Pons (tissue), 1 donor: Measurements from ENCODE around the gene CNOT1.
"Not testable (repeated sequence)": the region's sequence is repeated elsewhere in the genome, so short reads cannot be mapped to it uniquely, and the experiment has no call there.

ENCODE experiments used
- DNase-seq: peaks from one replicate; pipeline ENCODE4 v3.0.0-alpha.2; 2016; ENCODE audit warnings: low spot score

CNOT1 gene

DNA sequence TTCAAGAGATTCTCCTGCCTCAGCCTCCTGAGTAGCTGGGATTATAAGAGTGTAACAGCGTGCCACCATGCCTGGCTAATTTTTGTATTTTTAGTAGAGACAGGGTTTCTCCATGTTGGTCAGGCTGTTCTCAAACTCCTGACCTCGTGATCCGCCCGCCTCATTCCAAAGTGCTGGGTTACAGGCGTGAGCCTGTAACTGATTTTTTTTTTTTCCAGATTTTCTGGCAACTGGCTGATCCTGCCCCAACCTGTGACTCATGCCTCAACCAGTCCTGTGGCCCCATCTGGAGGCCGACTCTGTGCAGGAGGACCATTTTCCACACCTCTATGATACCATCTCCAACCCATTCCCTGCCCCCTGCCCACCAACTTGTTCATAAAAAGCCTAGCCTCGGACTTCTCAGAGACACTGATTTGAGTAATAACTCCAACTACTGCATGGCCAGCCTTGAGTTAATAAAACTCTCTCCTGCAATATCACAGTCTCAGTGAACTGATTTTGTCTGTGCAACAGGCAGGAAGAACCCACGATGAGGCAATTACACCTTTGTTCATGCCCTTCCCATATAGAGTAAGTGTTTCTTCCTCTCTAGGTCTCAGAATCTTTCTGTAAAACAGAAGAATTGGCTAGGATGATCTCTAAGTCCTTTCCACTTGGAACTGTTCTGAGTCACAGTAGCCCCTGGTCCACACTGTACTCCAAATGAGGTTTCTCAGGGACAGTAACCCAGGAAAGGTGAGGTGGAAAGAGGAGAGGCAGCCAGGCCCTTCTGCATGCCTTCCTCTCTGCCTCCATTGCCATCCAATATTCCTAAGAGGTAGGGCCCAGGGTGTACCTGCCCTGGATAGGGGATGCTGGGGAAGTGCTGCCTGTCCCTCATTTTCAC, 8.8 kb upstream of the CNOT1 start:
- DNase-seq = no peak

DNA sequence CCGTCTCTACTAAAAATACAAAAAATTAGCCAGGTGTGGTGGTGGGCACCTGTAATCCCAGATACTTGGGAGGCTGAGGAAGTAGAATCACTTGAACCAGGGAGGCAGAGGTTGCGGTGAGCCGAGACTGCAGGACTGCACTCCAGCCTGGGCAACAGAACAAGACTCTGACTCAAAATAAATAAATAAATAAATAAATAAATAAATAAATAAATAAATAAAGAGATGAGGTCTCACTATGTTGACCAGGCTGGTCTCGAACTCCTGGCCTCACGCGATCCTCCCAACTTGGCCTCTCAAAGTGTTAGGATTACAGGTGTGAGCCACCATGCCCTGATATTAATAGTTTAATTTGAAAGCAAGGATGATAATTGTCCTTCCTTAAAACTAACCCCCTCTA, 7.4 kb upstream of the CNOT1 start:
- DNase-seq = not testable (repeated sequence)

DNA sequence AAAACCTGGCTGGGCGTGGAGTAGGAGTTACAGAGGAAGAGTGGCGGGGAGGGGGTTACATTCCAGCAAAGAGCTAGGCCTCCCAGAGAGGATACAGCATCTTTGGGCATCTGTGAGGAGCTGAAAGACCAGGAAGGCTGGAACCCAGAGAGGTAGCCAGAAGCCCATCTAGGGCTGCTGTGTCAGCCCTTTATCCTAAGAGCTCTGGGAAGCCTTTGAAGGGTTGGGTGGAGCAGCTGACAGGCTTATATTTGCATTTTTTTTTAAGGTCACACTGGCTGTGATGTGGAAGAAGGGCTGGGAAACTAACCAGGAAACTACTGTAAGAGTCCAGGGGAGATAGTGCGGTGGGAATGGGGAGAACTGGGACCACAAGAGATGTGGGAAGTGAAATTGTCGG, 6.8 kb upstream of the CNOT1 start:
- no peak for DNase-seq

DNA sequence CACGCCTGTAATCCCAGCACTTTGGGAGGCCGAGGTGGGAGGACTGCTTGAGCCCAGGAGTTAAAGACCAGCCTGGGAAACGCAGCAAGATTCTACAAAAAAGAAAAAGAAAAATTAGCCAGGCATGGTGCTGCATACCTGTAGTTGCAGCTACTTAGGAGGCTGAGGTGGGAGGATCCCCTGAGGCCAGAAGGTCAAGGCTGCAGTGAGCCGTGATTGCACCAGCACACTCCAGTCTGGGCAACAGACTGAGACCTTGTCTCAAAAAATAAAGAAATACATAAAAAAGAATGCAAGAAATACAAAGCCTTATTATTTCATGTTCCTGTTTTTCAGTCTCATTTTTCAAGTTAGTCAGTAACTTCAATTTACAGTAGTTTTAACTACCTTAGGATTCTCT, 5.9 kb upstream of the CNOT1 start:
- DNase-seq = no peak

DNA sequence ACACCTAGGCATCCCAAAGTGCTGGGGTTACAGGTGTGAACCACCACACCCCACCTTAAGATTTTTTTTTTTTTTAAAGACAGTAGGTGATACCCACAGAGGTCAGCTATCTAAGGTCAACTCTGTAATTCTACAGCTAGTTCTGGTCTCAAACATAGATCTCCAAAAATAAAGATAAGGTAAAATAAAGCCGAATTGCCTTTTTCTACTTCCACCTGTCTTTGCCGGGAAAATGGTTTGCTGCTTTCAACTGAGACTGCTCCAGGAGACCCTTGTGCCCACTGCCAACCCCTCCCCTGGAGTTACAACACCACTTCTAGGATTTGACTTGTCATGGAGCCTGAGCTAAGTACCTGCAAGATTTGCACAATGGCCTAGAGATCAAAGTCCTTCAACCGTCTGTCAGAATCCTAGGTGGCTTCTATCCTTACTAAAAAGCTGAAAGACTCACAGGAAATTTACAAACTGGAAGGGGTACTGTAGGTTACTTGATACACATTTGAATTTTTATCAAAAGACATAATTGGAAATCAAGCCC, 4.7 kb upstream of the CNOT1 start:
- DNase-seq = no peak

DNA sequence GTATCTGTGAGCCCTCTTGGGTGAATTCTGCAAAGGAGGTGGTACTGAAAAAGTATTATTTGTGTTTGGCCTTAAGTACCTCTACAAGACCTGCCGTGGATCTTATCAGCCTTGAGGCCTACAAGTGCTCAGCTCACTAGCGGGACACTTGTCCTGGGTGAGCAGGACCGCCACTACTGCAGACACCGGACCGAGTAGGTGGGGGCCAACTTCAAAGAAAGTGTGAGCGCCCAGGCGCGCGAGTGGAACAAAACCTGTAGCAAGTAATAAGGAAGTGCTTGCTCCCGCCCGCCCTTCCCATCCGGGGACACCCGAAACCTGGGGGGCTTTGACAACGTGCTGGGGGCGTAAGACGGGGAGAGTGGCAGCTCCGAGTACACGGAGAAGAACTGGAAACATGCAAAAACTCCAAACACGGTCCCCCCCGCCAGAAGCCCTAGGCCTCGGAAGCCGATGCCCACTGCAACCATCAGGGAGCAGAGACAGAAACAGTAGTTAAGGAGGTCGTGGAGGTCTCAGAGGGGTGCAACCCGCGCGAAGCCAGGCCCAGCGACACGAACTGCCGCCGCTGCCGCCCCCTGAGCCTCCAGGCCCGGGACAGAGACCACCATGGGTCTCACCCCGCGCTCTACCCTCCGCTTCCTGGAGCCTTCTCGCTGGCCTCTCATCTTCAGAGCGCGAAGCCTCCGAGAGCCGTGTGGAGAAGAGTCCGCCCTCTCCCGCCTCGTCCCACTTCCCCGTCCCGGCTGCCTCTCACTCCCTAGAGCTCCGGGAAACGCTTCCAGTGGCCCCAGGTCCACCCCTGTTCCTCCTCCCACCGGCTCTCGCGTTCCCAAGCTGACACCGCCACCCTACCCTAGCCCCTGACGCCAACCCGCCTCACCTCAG, 537 bp downstream of the CNOT1 start:
- peak; percentile 38 for DNase-seq

DNA sequence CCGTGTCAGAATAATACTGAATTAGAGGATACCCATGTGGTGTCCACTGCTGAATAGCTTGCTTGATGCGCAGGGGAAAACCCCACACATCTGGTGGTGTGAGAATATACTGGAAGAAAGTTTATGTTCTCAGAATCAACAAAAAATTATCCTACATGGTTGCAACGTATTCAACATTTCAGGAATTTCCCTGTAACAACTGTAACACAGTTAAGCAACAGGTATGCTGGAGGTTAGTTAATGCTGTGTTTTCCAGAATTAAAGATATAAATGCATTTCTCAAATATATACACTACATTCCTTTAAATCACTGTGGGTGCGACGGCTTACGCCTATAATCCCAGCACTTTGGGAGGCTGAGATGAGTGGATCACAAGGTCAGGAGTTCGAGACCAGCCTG, 5.4 kb downstream of the CNOT1 start:
- no peak for DNase-seq

DNA sequence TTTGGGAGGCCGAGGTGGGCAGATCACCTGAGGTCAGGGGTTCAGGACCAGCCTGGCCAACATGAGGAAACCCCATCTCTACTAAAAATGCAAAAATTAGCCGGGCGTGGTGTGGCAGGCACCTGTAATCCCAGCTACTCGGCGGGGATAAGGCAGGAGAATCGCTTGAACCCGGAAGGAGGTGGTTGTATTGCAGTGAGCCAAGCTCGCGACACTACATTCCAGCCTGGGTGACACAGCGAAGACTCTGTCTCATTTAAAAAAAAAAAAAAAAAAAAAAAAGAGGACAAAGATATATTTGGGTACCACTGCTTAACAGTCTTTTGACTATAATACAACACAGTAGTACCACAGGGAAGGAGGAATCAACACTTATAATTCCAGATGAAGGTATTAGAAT, 9.2 kb downstream of the CNOT1 start:
- no peak for DNase-seq

DNA sequence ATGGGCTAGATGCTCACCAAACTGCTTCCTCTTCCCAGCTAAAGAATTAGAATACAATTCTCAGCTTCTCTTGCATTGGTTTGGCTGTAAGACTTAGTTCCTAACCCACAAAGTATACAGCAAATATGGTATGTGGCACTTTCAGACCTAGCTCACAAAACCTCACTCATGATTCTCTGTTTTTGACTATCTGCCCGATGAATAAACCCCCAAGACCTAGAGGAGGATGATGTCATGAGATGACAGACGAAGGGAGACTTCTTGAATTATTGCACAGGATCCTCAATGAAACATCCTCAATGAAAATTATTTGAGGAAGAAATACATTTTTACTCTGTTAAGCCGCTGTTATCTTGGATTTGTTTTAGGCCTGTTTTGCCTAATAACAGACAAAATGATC, 14.3 kb downstream of the CNOT1 start:
- DNase-seq = no peak

DNA sequence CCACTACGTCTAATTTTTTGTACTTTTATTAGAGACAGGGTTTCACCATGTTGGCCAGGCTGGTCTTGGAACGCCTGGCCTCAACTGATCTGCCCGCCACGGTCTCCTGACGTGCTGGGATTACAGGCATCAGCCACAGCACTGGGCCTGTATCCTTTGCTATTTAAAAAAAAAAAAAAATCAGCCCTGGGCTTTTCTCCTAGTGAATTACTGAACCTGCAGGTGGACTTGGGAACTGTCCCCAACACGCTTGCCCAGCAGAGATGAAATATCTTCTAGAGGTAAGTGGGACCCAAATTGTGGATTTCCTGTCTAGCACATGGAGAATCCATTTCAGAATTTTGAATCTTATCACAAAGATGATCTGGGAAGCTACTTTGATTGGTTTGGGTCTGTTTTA, 14.8 kb downstream of the CNOT1 start:
- DNase-seq = no peak

DNA sequence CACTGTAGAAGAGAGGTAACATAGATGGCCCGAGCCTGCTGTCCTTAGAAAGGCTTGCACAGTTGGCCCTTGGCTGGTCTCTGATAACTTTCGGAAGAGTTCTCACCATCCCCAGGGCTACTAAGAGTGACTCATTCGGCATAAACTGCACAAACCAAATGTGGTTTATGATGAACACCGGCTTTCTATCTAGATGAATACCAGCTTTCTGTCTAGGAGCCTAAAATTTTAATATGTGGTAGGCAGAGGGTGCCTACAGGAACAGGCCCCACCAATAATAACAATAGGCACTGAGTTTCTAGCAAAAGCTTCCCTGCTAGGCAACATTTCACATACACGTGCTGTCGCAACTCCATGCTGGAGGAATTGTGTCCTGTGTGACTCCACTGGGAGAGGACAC, 15.4 kb downstream of the CNOT1 start:
- DNase-seq = no peak

DNA sequence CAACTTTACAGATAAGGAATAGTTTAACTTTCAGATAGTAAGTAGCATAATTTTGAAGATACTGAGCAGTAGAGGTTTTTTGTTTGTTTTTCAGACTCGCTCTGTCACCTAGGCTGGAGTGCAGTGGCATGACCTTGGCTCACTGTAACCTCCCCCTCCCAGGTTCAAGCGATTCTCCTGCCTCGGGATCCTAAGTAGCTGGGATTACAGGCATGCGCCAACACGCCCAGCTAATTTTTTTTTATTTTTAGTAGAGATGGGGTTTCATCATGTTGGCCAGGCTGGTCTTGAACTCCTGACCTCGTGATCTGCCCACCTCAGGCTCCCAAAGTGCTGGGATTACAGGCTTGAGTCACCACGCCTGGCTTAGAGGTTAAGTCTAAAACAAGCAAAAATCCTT, 16.7 kb downstream of the CNOT1 start:
- not testable (repeated sequence) for DNase-seq

DNA sequence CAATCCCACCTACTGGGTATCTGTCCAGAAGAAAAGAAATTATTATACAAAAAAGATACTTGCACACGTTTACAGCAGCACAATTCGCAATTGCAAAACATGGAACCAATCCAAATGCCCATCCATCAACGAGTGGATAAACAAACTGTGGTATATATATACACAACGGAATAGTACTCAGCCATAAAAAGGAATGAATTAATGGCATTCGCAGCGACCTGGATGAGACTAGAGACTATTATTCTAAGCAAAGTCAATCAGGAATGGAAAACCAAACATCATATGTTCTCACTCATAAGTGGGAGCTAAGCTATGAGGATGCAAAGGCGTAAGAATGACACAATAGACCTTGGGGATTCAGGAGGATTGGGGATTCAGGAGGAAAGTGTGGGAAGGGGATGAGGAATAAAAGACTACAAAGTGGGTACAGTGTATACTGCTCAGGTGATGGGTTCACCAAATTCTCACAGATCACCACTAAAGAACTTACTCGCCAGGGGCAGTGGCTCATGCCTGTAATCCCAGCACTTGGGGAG, 21.0 kb downstream of the CNOT1 start:
- no peak for DNase-seq

DNA sequence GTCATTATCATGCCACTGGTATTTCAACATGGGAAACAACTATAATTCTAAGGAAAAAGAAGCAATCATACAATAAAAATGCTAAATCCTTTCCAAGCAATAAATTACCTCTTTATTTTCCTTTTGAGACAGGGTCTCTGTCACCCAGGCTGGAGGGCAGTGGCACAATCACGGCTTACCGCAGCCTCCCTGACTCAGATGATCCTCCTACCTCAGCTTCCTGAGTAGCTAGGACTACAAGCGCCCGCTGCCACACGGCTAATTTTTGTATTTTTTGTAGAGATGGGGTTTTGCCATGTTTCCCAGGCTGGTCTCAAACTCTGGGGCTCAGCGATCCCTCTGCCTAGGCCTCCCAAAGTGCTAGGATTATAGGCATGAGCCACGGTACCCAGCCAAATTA, 24.1 kb downstream of the CNOT1 start:
- no peak for DNase-seq

DNA sequence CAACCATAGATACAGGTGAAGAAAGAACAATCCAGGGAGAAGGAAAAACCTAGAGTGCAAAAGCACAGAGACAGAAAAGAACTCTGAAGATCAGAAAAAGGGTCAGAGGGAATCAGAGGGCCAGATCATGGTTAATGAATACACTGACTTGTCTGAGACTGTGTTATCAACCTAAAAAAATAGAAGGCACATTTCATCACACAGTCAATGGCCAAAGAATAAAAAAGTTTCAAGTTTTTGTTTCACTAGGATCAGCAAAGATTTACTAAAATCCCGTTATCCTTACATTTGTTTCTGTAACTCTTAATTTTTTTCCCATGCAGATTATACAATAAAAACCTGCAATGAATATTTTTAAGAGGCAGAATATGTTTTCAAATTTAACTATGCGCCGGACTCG, 38.5 kb downstream of the CNOT1 start:
- no peak for DNase-seq

DNA sequence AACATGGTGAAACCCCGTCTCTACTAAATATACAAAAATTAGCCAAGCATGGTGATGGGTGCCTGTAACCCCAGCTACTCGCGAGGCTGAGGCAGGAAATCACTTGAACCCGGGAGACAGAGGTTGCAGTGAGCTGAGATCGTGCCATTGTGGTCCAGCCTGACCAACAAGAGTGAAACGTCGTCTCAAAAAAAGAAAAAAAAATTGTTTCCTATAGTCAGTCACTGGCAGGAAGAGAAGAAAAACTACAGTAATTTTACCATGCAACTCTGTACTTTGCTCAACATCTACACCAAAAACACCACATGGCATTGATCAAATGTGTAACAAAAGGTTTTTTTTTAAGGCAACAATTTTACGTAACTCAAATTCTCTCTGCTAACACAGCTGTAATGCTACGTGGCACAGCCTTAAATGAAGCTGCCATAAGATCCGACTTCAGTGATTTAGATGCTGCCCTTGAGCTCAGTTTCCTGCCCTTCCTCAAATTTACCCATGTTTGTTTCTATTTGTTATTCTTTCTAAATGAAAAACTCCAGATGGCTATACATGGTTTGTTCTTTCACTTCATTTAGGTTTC, 40.2 kb downstream of the CNOT1 start:
- DNase-seq = no peak

DNA sequence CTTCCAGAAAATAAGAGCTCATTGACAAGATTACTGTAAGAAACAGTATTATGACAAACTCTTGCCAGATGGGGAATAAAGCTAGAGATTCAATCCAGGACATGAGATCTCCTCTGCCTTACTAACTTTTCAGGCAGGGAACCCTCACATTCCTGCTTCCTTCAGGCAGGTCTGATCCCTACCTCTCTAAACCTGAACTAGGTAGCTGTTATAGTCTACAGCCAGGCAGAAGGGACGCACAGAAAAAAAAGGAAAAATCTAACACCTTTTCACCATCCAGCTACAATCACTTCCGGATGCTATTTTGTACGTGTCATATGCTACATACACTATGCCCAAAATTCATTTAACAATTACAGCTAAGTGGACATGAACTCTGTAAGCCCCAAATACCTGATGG, 41.2 kb downstream of the CNOT1 start:
- DNase-seq = no peak

DNA sequence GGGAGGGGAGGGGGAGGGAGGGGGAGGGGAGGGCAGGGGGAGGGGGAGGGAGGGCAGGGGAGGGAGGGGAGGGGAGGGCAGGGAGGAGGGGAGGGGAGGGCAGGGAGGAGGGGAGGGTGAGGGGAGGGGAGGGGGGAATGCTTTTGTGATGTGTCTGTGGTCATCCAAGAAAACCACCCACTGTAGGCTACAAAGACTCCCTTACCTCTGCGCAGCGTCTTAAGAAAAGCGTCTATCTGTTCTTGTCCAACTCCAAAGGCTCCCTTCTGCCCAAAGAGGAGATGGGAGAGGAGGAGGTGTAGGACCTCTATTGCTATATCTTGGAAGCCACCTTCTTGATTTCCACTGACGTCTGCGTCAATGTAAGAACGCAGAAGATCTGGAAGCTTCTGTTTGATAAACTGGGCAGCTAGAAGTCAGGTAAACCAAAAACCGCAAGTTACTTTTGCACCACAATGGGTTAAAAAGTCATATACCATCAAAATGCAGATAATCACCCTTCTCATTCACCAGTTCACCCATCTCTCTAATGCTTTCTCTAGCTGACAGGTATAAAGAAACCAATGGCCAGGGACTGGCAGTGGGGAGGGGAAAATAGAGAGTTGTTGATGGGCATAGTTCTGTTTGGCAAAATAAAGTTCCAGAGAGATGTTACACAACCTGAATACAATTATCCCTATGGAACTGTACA, 43.1 kb downstream of the CNOT1 start:
- no peak for DNase-seq

DNA sequence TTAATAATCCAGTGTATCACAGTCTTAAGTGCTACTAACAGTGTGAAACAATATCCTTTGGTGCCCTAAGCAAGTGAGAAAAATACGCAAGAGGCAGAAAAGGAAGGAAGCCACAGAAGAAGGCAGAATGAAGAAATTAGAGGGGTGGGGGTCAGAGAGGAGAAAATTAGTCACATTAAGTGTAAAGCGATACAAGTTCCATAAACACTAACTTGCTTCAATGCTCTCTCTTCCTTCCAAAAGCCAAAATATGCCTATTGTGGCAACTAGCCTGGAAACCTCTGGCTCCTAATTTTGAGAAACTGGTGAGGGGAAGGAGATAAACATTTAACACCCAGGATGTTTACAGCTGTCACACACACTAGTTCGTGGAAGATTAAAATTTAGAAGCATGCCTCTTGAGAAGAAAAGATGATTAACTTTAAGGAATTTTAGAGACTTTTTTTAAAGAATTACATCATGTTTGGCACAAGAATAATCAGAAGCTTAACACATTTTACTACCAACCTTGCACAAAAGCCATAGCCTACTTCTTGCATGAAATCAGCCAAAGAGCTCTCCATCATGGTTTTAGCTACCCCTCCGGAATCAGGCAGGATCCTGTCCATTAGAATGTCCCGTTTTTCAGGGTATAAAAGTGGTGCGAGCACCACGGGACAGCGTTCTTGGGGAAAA, 44.7 kb downstream of the CNOT1 start:
- no peak for DNase-seq

DNA sequence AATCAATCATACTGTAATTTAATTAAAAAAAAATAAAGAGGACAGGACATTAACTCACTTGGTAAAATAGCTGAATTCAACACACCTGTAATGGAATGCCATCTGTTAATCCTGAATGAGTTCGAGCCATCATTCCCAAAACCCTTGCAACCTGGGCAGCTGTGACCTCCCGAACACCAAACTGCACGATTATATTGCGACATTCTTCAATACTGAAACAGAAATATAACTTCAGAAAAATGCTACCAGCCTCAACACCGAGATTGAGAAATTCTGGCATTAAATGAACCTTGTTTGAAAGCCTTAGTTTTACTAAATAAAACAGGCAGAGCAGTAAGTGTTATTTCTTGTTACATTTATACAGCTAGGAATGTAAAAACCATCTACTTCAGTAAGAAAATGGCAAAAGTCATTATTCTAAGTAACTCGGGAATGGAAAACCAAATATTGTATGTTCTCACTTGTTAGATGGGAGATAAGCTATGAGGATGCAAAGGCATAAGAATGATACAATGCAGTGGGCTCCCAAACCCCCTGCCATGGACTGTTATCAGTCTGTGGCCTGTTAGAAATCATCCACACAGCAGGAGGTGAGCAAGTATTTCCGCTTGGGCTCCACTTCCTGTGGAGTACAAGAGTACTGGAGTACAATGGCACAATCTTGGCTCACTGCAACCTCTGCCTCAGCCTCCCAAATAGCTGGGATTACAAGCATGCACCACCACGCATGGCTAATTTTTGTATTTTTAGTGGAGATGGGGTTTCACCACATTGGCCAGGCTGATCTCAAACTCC, 46.5 kb downstream of the CNOT1 start:
- no peak for DNase-seq
